Natural killer cell (primary cell): ENCODE data around the gene TMCC1. TPM values are rescaled to one million over a fixed set of nuclear protein-coding genes. Genes with fewer than 3 reads are reported as not detected.

Experiments used
- ATAC-seq, 3 donors: fragments of 150-1000 bp in 2 of 3; fragments of 200-7000 bp in 1 of 3; cut with Tn5 transposase; 1 replicate in 1 of 3; 2 replicates in 2 of 3; pipeline ENCODE4 v1.10.0; 2021; ENCODE audit warnings: mild to moderate bottlenecking in 2 of 3, moderate library complexity in 2 of 3
- DNase-seq, 2 donors: peaks; one replicate each; pipeline versions ENCODE4 v3.0.0 to v3.0.0-alpha.2; 2013 to 2021; ENCODE audit warnings: mixed read lengths in 1 of 2
- H3K27ac ChIP-seq: one replicate; pipeline ENCODE4 v1.5.1; 2013; ENCODE audit warnings: mild to moderate bottlenecking, low read length
- H3K27me3 ChIP-seq: one replicate; pipeline ENCODE4 v1.6.1; 2013; ENCODE audit warnings: low read length; ENCODE audit not compliant: control insufficient read depth, insufficient read depth
- H3K36me3 ChIP-seq: one replicate; pipeline ENCODE4 v1.6.1; 2013; ENCODE audit warnings: low read length; ENCODE audit not compliant: control insufficient read depth, insufficient read depth
- H3K4me1 ChIP-seq: one replicate; pipeline ENCODE4 v1.6.1; 2013; ENCODE audit warnings: low read length; ENCODE audit not compliant: control insufficient read depth, insufficient read depth
- H3K4me3 ChIP-seq: one replicate; pipeline ENCODE4 v1.5.1; 2013; ENCODE audit warnings: low read length
- H3K9me3 ChIP-seq: one replicate; pipeline ENCODE4 v1.6.1; 2013; ENCODE audit warnings: low read length; ENCODE audit not compliant: control insufficient read depth, insufficient read depth
- H3K27ac Mint-ChIP-seq, 2 donors: one replicate each; pipeline ENCODE4 v1.8.0; 2022; ENCODE audit warnings: mild to moderate bottlenecking in 2 of 2, mixed read lengths in 2 of 2, moderate library complexity in 1 of 2
- H3K27me3 Mint-ChIP-seq, 2 donors: one replicate each; pipeline ENCODE4 v1.8.0; 2022; ENCODE audit warnings: low read depth in 2 of 2, mixed read lengths in 2 of 2
- H3K36me3 Mint-ChIP-seq: one replicate; pipeline ENCODE4 v1.8.0; 2022; ENCODE audit warnings: mixed read lengths
- H3K4me1 Mint-ChIP-seq, 2 donors: one replicate each; pipeline ENCODE4 v1.8.0; 2022; ENCODE audit warnings: mixed read lengths in 2 of 2
- H3K4me3 Mint-ChIP-seq: one replicate; pipeline ENCODE4 v1.8.0; 2022; ENCODE audit warnings: mild to moderate bottlenecking, moderate library complexity, mixed read lengths
- H3K9me3 Mint-ChIP-seq, 2 donors: one replicate each; pipeline ENCODE4 v1.8.0; 2022; ENCODE audit warnings: mixed read lengths in 2 of 2
- WGBS: methylation state at CpG from one replicate; pipeline ENCODE4 v1.1.7; 2013; ENCODE audit warnings: missing lambda C conversion rate; ENCODE audit not compliant: insufficient coverage; 5-methylcytosine and 5-hydroxymethylcytosine counted together
- intact Hi-C: fragments of 100-400 bp; cut with micrococcal nuclease; formaldehyde crosslinking; loops from one replicate; pipeline ENCODE4 v1.14.2; 2022
- total RNA-seq, 4 donors: library from RNA; stranded (reverse); fragments of 120-200 nt in 1 of 4; gene quantifications; one replicate each; pipeline versions ENCODE4 v1.2.3 to v1.2.4, GENCODE V29; 2013 to 2022
- TF ChIP-seq, protein P1 (sequence below): fragments of 200-600 bp; IDR thresholded peaks from one replicate; pipeline ENCODE4 v1.8.0; 2022; ENCODE audit warnings: antibody characterized with exemption

Gene TMCC1
- 10 to 100 TPM; 26.4 to 36.7 (median 31.7) TPM for total RNA-seq
- 24.5 TPM for total RNA-seq (2013)

DNA sequence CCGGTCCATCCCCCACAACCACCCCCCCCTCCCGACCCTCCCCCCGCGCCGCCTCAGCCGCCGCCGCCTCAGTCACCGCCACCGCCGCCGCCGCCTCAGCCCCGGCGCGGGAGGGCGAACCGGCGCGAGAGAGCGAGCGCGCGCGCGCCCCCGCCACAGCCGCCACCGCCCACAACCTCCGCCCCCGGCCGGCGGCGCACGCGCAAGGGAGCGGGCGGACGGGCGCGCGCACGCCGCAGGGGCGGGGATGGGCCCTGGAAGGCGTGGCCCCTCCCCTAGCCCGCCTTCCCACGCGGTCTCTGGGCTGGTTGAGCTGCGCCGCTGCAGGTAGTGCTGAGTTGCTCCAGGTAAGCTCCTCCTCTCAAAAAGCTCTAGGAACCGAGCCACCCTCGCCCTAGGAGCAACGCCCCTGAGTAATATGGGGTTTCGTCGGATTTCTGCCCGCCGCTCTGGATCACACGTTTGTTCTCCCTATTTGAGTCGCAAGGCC, at the start of gene TMCC1:
Gene TMCC1, minus strand, starts transcription at position 131 of the 490 bp plus-strand sequence.
- DNase-seq (peak; percentile 88 to 97), ATAC-seq (peak; percentile 90 to 97 (median 92))
- no peaks in the 10 kb centered on the region for H3K9me3 ChIP-seq
- WGBS = under 1% methylated on average over 59 of the region's 60 CpGs
- peaks cover 16% of the 10 kb centered on the region for H3K4me1 ChIP-seq
- peak within 1 kb of the TSS; percentile 81 to 84 for H3K27ac Mint-ChIP-seq
- no peaks in the 10 kb centered on the region for H3K36me3 Mint-ChIP-seq
- intact Hi-C loops = loop anchor here (2.0 to 5.0 kb wide), 2 partner anchors 219 to 453 kb away; partner anchors contain the start of gene IFT122
- H3K4me3 Mint-ChIP-seq = peak within 1 kb of the TSS; percentile 89
- H3K27me3 Mint-ChIP-seq = no peaks in the 10 kb centered on the region
- H3K27ac ChIP-seq = peak within 1 kb of the TSS; percentile 80
- no peaks in the 10 kb centered on the region for H3K9me3 Mint-ChIP-seq
- no peaks in the 10 kb centered on the region for H3K27me3 ChIP-seq
- H3K4me1 Mint-ChIP-seq = peaks cover 37 to 39% of the 10 kb centered on the region in 2 donors
- H3K36me3 ChIP-seq = peaks cover 1% of the 10 kb centered on the region
- peak within 1 kb of the TSS; percentile 65 for H3K4me3 ChIP-seq
- TF ChIP-seq, protein P1, sequence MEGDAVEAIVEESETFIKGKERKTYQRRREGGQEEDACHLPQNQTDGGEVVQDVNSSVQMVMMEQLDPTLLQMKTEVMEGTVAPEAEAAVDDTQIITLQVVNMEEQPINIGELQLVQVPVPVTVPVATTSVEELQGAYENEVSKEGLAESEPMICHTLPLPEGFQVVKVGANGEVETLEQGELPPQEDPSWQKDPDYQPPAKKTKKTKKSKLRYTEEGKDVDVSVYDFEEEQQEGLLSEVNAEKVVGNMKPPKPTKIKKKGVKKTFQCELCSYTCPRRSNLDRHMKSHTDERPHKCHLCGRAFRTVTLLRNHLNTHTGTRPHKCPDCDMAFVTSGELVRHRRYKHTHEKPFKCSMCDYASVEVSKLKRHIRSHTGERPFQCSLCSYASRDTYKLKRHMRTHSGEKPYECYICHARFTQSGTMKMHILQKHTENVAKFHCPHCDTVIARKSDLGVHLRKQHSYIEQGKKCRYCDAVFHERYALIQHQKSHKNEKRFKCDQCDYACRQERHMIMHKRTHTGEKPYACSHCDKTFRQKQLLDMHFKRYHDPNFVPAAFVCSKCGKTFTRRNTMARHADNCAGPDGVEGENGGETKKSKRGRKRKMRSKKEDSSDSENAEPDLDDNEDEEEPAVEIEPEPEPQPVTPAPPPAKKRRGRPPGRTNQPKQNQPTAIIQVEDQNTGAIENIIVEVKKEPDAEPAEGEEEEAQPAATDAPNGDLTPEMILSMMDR = no peak

DNA sequence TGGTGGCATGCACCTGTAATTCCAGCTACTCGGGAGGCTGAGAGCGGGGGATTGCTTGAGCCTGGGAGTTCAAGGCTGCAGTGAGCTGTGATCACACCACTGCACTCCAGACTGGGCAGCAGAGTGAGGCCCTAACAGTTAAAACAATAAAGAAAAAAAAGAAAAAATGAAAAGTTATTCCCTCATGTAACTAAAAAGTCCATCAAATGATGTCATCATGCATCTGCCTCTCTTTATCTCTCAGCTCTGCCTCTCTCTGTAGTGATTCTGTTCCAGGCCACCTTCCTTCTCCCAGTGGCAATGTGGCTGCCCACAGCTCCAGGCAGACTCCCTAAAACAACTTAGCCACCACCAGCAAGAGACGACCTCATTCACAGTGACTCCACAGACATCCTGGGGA, 49.5 kb upstream of the TMCC1 start:
- Mint-ChIP-seq H3K27ac (no peak overlapping the region), H3K4me3 (no peak overlapping the region), H3K27me3 (peaks cover 5 to 16% of the 10 kb centered on the region in 2 donors), H3K9me3 (no peaks in the 10 kb centered on the region), H3K4me1 (no peaks in the 10 kb centered on the region), H3K36me3 (no peaks in the 10 kb centered on the region)
- ATAC-seq (no peak), DNase-seq (no peak)
- Histone ChIP-seq H3K27ac (no peak overlapping the region), H3K4me1 (no peaks in the 10 kb centered on the region), H3K4me3 (no peak overlapping the region), H3K27me3 (no peaks in the 10 kb centered on the region), H3K36me3 (no peaks in the 10 kb centered on the region), H3K9me3 (no peaks in the 10 kb centered on the region)
- TF ChIP-seq, protein P1 = no peak
- intact Hi-C loops = loop anchor here (5.0 kb wide), 1 partner anchor 154 kb away; no protein-coding TSS in a partner anchor
- 83% methylated on average over 3 of the region's 3 CpGs for WGBS

DNA sequence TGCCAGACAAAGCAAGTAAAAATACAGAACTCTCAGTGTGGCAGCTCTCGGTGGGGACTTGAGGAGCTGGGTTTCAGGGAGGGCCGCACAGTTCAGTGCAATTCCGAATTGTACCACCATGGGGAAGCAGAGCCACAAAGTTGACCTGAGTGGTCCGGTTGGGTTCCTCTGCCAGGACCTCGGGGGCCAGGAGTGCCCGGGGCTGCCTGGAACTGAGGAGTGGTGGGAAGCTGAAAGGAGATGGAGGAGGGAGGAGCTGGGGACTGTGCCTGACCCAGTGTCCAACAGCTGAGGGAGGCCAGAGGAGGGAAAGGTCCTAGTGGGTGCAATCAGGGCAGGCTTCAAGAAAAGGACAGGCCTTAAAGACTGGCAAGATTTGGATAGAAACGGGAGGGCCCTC, 48.8 kb upstream of the TMCC1 start:
- Histone ChIP-seq H3K27me3 (no peaks in the 10 kb centered on the region), H3K9me3 (no peaks in the 10 kb centered on the region), H3K4me3 (no peak overlapping the region), H3K27ac (no peak overlapping the region), H3K36me3 (no peaks in the 10 kb centered on the region), H3K4me1 (no peaks in the 10 kb centered on the region)
- Mint-ChIP-seq H3K36me3 (no peaks in the 10 kb centered on the region), H3K9me3 (no peaks in the 10 kb centered on the region), H3K27ac (no peak overlapping the region), H3K27me3 (peaks cover 5 to 13% of the 10 kb centered on the region in 2 donors), H3K4me1 (peaks cover 0 to 4% of the 10 kb centered on the region in 2 donors), H3K4me3 (no peak overlapping the region)
- intact Hi-C loops = loop anchor here (5.0 kb wide), 1 partner anchor 155 kb away; no protein-coding TSS in a partner anchor
- WGBS = 16% methylated on average over 7 of the region's 7 CpGs
- ATAC-seq = peak; percentile 64 to 83 (median 79)
- peak; percentile 26 to 54 for DNase-seq
- TF ChIP-seq, protein P1 = peak; percentile 33

DNA sequence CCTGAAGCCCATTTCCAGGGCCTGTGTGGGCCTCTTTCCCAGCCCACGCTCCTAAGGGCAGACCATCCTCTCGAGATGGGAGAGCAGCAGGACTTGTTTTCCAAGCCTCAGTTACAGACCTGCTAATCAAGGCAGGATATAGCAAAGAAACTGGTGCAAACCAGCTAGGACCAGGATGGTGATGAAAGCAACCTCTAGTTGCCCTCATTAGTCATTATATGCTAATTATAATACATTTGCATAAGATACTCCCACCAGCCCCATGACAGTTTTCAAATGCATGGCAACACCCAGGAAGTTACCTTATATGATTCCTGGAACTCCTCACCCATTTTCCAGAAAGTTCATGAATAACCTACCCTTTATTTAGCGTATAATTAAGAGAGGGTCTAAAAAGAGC, 46.6 kb upstream of the TMCC1 start:
- ATAC-seq (no peak), DNase-seq (no peak)
- Mint-ChIP-seq H3K27ac (no peak overlapping the region), H3K27me3 (peaks cover 3 to 11% of the 10 kb centered on the region in 2 donors), H3K4me1 (peaks cover 7 to 14% of the 10 kb centered on the region in 2 donors), H3K9me3 (no peaks in the 10 kb centered on the region), H3K4me3 (no peak overlapping the region), H3K36me3 (no peaks in the 10 kb centered on the region)
- H3K4me1 ChIP-seq = peaks cover 4% of the 10 kb centered on the region
- no peak overlapping the region for H3K4me3 ChIP-seq
- TF ChIP-seq, protein P1 = no peak
- no peaks in the 10 kb centered on the region for H3K36me3 ChIP-seq
- no peak overlapping the region for H3K27ac ChIP-seq
- H3K27me3 ChIP-seq = no peaks in the 10 kb centered on the region
- H3K9me3 ChIP-seq = no peaks in the 10 kb centered on the region
- WGBS = 62% methylated on average over 3 of the region's 3 CpGs
- intact Hi-C loops = loop anchor here (5.0 kb wide), 1 partner anchor 157 kb away; no protein-coding TSS in a partner anchor
